ENCODE measurements around the gene MYH14.

DNA sequence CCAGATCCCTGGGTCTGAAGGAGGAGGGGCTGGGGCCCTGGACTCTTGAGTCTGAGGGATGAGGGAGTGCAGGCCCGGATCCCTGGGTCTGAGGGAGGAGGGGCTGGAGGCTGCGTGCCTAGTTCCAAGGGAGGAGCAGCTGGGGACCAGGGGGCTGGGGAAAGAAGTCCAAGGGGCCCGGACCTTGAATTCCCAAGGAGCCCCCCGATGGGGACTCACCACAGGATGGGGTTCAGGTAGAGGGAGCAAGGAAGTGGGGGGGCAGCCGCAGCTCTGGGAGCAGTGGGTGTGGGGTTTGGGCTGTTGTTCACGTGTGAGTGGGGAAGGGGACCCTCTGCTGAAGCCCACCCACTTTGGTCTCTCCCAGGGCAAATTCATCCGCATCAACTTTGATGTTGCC is 23.1 kb downstream of the MYH14 start:
- TF ChIP-seq, protein P1, sequence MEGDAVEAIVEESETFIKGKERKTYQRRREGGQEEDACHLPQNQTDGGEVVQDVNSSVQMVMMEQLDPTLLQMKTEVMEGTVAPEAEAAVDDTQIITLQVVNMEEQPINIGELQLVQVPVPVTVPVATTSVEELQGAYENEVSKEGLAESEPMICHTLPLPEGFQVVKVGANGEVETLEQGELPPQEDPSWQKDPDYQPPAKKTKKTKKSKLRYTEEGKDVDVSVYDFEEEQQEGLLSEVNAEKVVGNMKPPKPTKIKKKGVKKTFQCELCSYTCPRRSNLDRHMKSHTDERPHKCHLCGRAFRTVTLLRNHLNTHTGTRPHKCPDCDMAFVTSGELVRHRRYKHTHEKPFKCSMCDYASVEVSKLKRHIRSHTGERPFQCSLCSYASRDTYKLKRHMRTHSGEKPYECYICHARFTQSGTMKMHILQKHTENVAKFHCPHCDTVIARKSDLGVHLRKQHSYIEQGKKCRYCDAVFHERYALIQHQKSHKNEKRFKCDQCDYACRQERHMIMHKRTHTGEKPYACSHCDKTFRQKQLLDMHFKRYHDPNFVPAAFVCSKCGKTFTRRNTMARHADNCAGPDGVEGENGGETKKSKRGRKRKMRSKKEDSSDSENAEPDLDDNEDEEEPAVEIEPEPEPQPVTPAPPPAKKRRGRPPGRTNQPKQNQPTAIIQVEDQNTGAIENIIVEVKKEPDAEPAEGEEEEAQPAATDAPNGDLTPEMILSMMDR (conservative IDR thresholded peaks at IDR 0.05 in 1 of 2, IDR thresholded peaks at IDR 0.05 in 1 of 2; ENCODE audit: low read depth in 1 of 2, low read length in 2 of 2): no peak
- no peak for TF ChIP-seq EZH2 (IDR thresholded peaks at IDR 0.05; ENCODE audit: low read length, missing control alignments)
